ENCODE results near the gene ATP2B2.

ATP2B2 gene

GRCh38 chr3:10510743-10511432 is 5.5 kb upstream of the ATP2B2 start:
- Mint-ChIP-seq H3K36me3 (ENCODE audit: low read depth) (no peaks in the 10 kb centered on the region), H3K27me3 (peaks cover 3% of the 10 kb centered on the region), H3K9me3 (no peaks in the 10 kb centered on the region), H3K4me3 (no peak overlapping the region), H3K4me1 (no peaks in the 10 kb centered on the region), H3K27ac (no peak overlapping the region)
- ATAC-seq (no peak), DNase-seq (no peak)

DNA sequence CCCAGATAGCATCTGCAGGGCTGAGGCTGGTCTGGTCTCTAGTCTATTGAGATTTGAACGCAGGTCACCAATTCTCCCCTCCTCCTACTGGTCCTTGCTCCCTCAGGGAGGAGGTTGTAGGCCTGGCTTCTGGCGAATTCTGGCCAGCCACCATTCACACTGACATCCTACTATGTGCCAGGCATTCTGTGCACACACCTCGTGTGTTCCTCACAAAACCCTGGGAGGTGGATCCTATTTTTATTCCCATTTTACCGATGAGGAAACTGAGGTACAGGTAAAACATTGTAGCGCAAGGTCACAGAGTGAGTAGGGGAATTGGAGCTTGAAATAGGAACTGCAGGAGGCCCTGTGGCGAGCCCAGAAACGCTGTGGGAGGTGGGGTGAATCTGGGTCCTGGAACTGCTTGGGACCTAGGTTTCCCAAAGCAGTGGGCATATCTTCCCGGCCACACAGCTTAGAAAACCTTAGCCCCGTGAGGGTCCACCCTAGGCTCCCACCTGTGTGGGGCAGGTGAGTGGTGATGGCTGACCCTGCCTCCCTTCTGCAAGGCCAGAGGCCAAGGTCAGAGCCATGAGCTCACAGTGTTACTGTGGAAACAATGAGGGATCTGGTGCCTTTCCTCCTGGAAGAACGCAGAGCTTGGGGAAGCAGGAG is 4.8 kb upstream of the ATP2B2 start:
- H3K27me3 Mint-ChIP-seq, result peaks cover 7% of the 10 kb centered on the region
- no peak for DNase-seq
- H3K36me3 Mint-ChIP-seq (ENCODE audit: low read depth), result no peaks in the 10 kb centered on the region
- no peaks in the 10 kb centered on the region for H3K4me1 Mint-ChIP-seq
- no peak overlapping the region for H3K4me3 Mint-ChIP-seq
- no peak for ATAC-seq
- H3K9me3 Mint-ChIP-seq, result no peaks in the 10 kb centered on the region
- no peak overlapping the region for H3K27ac Mint-ChIP-seq

DNA sequence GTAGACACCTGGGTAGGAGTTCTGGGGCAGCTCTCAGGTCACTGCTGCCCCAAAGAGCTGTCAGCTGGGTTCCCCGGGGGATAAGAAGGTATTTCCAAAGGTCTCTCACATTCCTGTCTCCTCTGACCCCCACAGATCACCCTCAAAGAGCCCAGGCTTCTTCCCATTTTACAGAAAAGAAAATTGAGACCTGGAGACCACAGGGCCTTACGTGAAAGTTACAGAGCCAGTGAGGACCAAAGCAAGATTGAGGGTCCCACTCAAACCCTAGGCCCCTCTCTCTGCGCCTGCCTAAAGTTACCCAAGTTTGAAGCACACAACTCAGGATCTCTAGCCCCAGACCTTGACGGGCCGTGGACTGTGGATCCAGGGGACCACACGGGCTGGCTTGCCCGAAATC is 3.9 kb upstream of the ATP2B2 start:
- Mint-ChIP-seq H3K4me1 (no peaks in the 10 kb centered on the region), H3K27ac (no peak overlapping the region)
- no peak for ATAC-seq

DNA sequence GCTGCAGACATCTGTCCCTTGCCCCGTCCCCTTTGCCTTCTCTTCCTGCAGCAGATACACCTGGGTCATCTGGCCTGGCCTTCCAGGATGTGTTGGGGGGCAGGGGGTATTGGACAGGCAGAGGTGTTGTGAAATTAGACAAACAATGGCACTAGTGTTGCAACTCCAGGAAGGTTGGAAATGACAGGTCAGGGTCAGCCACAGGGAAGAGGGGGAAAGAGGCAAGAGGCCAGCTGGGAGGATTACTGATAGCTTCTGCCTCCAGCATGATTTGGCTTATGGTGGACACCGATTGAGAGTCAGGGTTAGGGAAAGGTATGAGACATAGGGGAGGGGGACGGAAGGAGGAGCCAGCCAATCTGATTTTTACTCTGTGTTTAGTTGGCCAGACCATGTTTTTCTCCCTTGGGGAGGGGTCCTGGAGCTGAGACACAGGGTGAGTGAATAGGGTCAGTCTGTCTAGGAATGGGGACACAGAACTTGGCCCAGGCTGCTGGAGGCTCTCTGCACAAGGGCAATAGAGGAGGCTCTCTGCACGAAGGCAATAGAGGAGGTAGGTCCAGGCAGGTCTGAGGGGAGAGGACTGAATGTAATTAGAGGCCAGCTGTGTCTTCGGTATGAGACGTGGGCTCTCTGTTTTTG is 3.4 kb upstream of the ATP2B2 start:
- DNase-seq (no peak), ATAC-seq (no peak)
- H3K9me3 Mint-ChIP-seq, result no peaks in the 10 kb centered on the region
- H3K27ac Mint-ChIP-seq, result no peak overlapping the region
- H3K4me3 Mint-ChIP-seq, result no peak overlapping the region
- H3K36me3 Mint-ChIP-seq (ENCODE audit: low read depth), result no peaks in the 10 kb centered on the region
- peaks cover 18% of the 10 kb centered on the region for H3K27me3 Mint-ChIP-seq
- no peaks in the 10 kb centered on the region for H3K4me1 Mint-ChIP-seq

More for the DNA sequence above, 3.9 kb upstream of the ATP2B2 start:
- Mint-ChIP-seq H3K4me3 (no peak overlapping the region), H3K27me3 (peaks cover 14% of the 10 kb centered on the region), H3K36me3 (ENCODE audit: low read depth) (no peaks in the 10 kb centered on the region), H3K9me3 (no peaks in the 10 kb centered on the region)
- no peak for DNase-seq

- H3K36me3 Mint-ChIP-seq (ENCODE audit: low read depth), result no peaks in the 10 kb centered on the region
- ATAC-seq, result no peak
These were observed 2.8 kb upstream of the ATP2B2 start for GRCh38 chr3:10508235-10508618.

DNA sequence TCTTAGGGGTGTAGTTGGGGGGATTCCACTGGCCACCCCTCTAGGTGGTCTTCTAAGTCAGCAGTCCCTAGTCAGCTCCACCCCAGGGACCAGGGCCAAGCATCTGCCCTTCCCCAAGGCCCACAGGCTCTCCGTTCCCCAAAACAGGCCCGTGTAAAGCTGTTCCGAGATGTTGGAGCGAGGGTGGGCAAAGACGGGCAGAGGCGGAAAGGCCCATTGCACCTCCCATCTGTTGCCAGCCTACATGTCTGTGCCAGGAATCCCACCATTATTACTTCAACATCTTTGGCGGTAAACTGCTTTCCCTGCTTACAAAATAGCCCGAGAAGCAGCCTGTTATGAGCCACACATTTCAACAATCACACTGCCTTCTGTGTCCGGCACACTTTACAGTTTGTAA is 1.9 kb upstream of the ATP2B2 start:
- Mint-ChIP-seq H3K27ac (no peak overlapping the region), H3K27me3 (peaks cover 21% of the 10 kb centered on the region), H3K36me3 (ENCODE audit: low read depth) (no peaks in the 10 kb centered on the region), H3K4me1 (no peaks in the 10 kb centered on the region), H3K4me3 (no peak overlapping the region), H3K9me3 (no peaks in the 10 kb centered on the region)
- no peak for ATAC-seq
- DNase-seq, result no peak

More at GRCh38 chr3:10508235-10508618, 2.8 kb upstream of the ATP2B2 start:
- Mint-ChIP-seq H3K27me3 (peaks cover 19% of the 10 kb centered on the region), H3K27ac (no peak overlapping the region), H3K9me3 (no peaks in the 10 kb centered on the region), H3K4me3 (no peak overlapping the region), H3K4me1 (no peaks in the 10 kb centered on the region)
- no peak for DNase-seq

DNA sequence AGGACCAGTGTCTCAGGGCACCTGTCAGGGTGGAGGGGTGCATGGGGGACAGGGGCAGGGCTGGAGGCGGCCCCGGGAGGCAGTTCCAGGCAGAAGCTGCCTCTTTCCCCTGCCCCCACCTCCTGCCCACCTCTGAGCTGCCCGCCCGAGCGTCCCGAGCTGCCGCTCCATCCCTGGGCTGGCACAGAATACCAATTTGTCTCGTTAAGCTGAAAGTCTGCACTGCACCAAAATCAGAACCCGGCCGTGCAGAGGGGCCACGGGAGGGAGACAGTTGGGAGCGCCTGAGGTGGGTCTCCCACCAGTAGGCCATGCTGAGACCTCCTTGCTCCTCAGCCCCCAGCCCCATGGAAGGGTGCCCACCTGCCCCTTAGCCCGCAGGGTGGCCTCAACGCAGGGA is 1.3 kb upstream of the ATP2B2 start:
- H3K27ac Mint-ChIP-seq, result no peak overlapping the region
- H3K4me1 Mint-ChIP-seq, result no peaks in the 10 kb centered on the region
- DNase-seq (no peak), ATAC-seq (no peak)
- H3K27me3 Mint-ChIP-seq, result peaks cover 19% of the 10 kb centered on the region
- H3K9me3 Mint-ChIP-seq, result no peaks in the 10 kb centered on the region
- H3K36me3 Mint-ChIP-seq (ENCODE audit: low read depth), result no peaks in the 10 kb centered on the region
- H3K4me3 Mint-ChIP-seq, result no peak overlapping the region

GRCh38 chr3:10505791-10506585 is 602 bp upstream of the ATP2B2 start:
- no peak for ATAC-seq
- Mint-ChIP-seq H3K27ac (no peak overlapping the region), H3K27me3 (peaks cover 19% of the 10 kb centered on the region), H3K4me1 (no peaks in the 10 kb centered on the region), H3K9me3 (no peaks in the 10 kb centered on the region), H3K36me3 (ENCODE audit: low read depth) (no peaks in the 10 kb centered on the region), H3K4me3 (no peak overlapping the region)
- no peak for DNase-seq

- no peak overlapping the region for H3K27ac Mint-ChIP-seq
- ATAC-seq (no peak), DNase-seq (no peak)
- H3K9me3 Mint-ChIP-seq, result no peaks in the 10 kb centered on the region
- no peak overlapping the region for H3K4me3 Mint-ChIP-seq
- H3K4me1 Mint-ChIP-seq, result no peaks in the 10 kb centered on the region
- H3K36me3 Mint-ChIP-seq (ENCODE audit: low read depth), result no peaks in the 10 kb centered on the region
- peaks cover 19% of the 10 kb centered on the region for H3K27me3 Mint-ChIP-seq
These were observed 976 bp downstream of the ATP2B2 start for GRCh38 chr3:10504171-10505049.

DNA sequence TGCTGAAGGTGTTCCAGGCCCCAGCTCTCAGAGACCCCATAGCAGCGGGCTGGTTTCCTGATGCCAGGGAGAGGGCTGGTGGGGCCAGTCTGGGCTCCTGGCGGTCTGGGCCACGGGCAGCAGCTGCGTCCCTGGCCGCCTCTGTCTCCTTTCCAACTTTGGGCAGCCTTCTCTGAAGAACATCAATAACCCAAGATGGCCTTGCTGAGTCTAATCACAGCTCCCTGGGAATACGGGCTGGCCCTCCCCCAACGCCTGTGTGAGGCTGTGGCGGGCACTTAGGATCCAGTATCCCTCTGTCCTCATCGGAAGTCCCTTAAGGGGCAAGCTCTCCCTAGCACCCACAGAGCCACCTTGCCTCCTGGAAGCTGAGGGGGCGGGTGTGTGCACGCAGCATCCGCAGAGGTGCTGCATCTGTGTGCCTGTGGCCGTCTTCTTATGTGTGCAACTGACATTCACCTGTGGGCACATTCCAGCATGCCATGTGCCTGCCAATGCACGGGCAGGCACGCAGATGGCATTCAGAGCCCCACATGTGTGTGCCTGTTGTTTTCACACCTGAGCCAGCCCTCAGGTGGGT is 2.1 kb downstream of the ATP2B2 start:
- Mint-ChIP-seq H3K9me3 (no peaks in the 10 kb centered on the region), H3K27ac (no peak overlapping the region), H3K4me3 (no peak overlapping the region), H3K27me3 (peaks cover 19% of the 10 kb centered on the region), H3K36me3 (ENCODE audit: low read depth) (no peaks in the 10 kb centered on the region), H3K4me1 (no peaks in the 10 kb centered on the region)
- ATAC-seq (no peak), DNase-seq (no peak)

GRCh38 chr3:10502185-10502880 is 3.1 kb downstream of the ATP2B2 start:
- Mint-ChIP-seq H3K36me3 (ENCODE audit: low read depth) (no peaks in the 10 kb centered on the region), H3K27me3 (peaks cover 21% of the 10 kb centered on the region), H3K27ac (no peak overlapping the region), H3K4me1 (no peaks in the 10 kb centered on the region), H3K4me3 (no peak overlapping the region), H3K9me3 (no peaks in the 10 kb centered on the region)
- no peak for ATAC-seq
- DNase-seq, result no peak

DNA sequence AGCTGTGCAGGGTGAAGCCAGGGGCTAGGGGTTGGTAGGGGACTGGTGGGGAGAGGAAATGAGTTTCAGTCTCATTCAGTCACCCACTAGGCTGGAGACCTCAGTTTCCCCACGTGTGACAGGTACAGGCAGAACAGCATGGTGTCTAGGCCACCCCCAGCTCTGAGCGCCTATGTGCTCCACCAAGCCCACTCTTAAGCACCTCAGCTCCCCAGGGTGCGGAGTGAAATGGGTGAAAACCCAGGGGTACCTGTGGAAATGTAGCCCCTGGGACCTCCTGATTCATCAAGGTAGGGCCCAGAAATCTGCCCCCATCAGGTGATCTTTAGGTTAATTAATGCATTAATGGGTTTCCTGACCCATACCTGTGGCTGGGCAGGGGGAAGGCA is 3.7 kb downstream of the ATP2B2 start:
- H3K4me1 Mint-ChIP-seq, result no peaks in the 10 kb centered on the region
- no peak overlapping the region for H3K4me3 Mint-ChIP-seq
- DNase-seq, result no peak
- H3K36me3 Mint-ChIP-seq (ENCODE audit: low read depth), result no peaks in the 10 kb centered on the region
- ATAC-seq, result no peak
- peaks cover 21% of the 10 kb centered on the region for H3K27me3 Mint-ChIP-seq
- no peaks in the 10 kb centered on the region for H3K9me3 Mint-ChIP-seq
- no peak overlapping the region for H3K27ac Mint-ChIP-seq

Data from activated naive CD8-positive, alpha-beta T cell treated with anti-CD3 and anti-CD28 coated beads, Interleukin-2, amount 50 U/mL, for 24 hours (primary cell).